ENCODE measurements around the gene CST7.
A peak's percentile ranks its signal among the peaks of the same experiment; 100 is the strongest.
"Not testable (repeated sequence)": the region's sequence is repeated elsewhere in the genome, so short reads cannot be mapped to it uniquely, and the experiment has no call there.

CST7 gene

GRCh38 chr20:24918579-24919566, 30.2 kb upstream of the CST7 start:
- no peak for DNase-seq (ENCODE audit: low read depth)
- no peak overlapping the region for H3K4me3 ChIP-seq (ENCODE audit: low read depth, low read length)
- TF ChIP-seq MAX (IDR thresholded peaks at IDR 0.05; ENCODE audit: low read depth, low read length) (0 out of 2 replicates have a peak, but pooled peaks have one; percentile 19), POLR2A (IDR thresholded peaks at IDR 0.05; ENCODE audit: extremely low read depth, insufficient read length) (no peak)

GRCh38 chr20:24919665-24920064, 29.4 kb upstream of the CST7 start:
- not testable (repeated sequence) for H3K4me3 ChIP-seq (ENCODE audit: low read depth, low read length); DNase-seq (ENCODE audit: low read depth)

GRCh38 chr20:24920706-24921105, 28.4 kb upstream of the CST7 start:
- H3K4me3 ChIP-seq (ENCODE audit: low read depth, low read length); DNase-seq (ENCODE audit: low read depth): not testable (repeated sequence)

- not testable (repeated sequence) for H3K4me3 ChIP-seq (ENCODE audit: low read depth, low read length); DNase-seq (ENCODE audit: low read depth)
These were observed 19.8 kb upstream of the CST7 start for GRCh38 chr20:24929259-24929658.

- H3K4me3 ChIP-seq (ENCODE audit: low read depth, low read length); DNase-seq (ENCODE audit: low read depth): not testable (repeated sequence)
- peak; percentile 1 for TF ChIP-seq CTCF (IDR thresholded peaks at IDR 0.05; ENCODE audit: low read depth, low read length)
These were observed 19.0 kb upstream of the CST7 start for GRCh38 chr20:24929867-24930723.

GRCh38 chr20:24930724-24931688, 18.1 kb upstream of the CST7 start:
- H3K4me3 ChIP-seq (ENCODE audit: low read depth, low read length): not testable (repeated sequence)

GRCh38 chr20:24931893-24932292, 17.2 kb upstream of the CST7 start:
- DNase-seq (ENCODE audit: low read depth): peak; percentile 36
- not testable (repeated sequence) for H3K4me3 ChIP-seq (ENCODE audit: low read depth, low read length)

More at GRCh38 chr20:24930724-24931688, 18.1 kb upstream of the CST7 start:
- DNase-seq (ENCODE audit: low read depth): not testable (repeated sequence)
- peak; percentile 14 for TF ChIP-seq CTCF (IDR thresholded peaks at IDR 0.05; ENCODE audit: low read depth, low read length)

GRCh38 chr20:24933266-24933908, 15.7 kb upstream of the CST7 start:
- DNase-seq (ENCODE audit: low read depth): no peak
- no peak for TF ChIP-seq MAX (IDR thresholded peaks at IDR 0.05; ENCODE audit: low read depth, low read length)
- no peak for TF ChIP-seq MYC (IDR thresholded peaks at IDR 0.05; ENCODE audit: low read depth, low read length)
- TF ChIP-seq POLR2A (IDR thresholded peaks at IDR 0.05; ENCODE audit: extremely low read depth, insufficient read length): no peak
- TF ChIP-seq CTCF (IDR thresholded peaks at IDR 0.05; ENCODE audit: low read depth, low read length): no peak
- H3K4me3 ChIP-seq (ENCODE audit: low read depth, low read length): no peak overlapping the region

Measured in NB4 (cell line).